ENCODE results near the gene CAPG.
"Not testable (repeated sequence)": the region's sequence is repeated elsewhere in the genome, so short reads cannot be mapped to it uniquely, and the experiment has no call there.

The CAPG gene

DNA sequence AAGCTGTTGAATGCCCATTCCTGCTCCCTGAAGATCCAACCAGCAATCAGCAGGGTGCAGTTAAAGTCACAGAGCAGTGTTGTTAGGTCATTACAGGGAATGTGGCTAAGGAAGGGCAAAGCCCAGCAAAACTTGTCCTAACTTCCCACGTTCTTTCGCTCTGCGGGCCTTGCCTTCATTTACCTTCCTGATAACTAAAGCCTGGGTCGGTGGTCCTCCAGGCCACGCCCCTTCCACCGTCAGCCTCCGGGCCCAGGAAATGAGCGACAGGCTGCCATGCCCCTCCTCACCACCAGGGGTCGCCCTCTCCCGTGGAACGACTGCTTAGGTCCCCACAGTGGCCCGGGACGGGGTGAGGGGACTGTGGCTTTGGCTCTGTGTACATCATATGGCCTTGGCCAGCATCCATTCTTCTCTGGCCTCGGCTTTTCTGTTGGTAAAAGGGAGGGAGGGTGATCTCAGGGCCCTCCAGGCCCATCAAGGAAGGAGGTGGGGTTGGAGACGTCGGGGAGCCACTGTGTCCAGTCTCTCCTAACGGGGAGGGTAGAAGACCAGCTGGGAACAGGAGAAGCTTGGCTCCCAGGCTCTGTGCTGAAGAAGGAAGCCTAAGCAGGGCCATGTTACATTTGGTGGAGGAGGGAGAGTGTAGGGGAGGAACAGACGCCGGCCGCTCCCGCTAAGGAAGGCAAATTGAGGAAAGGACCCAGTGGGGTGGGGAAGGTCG, 10.5 kb upstream of the CAPG start:
- DNase-seq (ENCODE audit: low spot score), result peak; percentile 90

- DNase-seq (ENCODE audit: low spot score), result no peak
Observed at GRCh38 chr2:85419009-85419675, 9.0 kb upstream of the CAPG start.

- peak; percentile 79 for DNase-seq (ENCODE audit: low spot score)
Observed at GRCh38 chr2:85418132-85419008, 8.2 kb upstream of the CAPG start, which contains the start of gene SH2D6. TSS of gene SH2D6 (plus strand) at chr2:85418714. CDS start at chr2:85429466, 10,752 bp downstream.

- DNase-seq (ENCODE audit: low spot score), result no peak
Observed at GRCh38 chr2:85415980-85416650, 5.9 kb upstream of the CAPG start.

- DNase-seq (ENCODE audit: low spot score), result peak; percentile 54
Observed at GRCh38 chr2:85414761-85415553, 4.8 kb upstream of the CAPG start.

- DNase-seq (ENCODE audit: low spot score), result not testable (repeated sequence)
Observed at GRCh38 chr2:85414421-85414759, 4.2 kb upstream of the CAPG start.

GRCh38 chr2:85413592-85414420, 3.6 kb upstream of the CAPG start:
- no peak for DNase-seq (ENCODE audit: low spot score)

DNA sequence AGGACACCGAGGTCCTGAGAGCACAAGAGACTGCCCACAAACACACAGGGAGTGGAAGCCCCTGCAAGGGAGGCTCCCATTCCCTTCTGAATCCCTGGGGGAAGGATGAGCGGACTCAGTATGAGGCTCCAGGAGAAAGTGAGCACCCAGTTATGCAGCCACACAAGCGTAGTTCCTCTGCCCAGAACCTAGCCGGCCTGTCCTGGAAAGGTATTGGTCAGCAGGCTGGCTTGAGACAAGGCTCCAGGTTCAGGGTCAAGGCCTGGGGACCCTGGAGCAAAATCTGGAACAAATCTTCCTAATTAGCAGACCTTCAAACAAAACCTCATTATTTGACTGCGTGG, 1.2 kb upstream of the CAPG start:
- no peak for DNase-seq (ENCODE audit: low spot score)

GRCh38 chr2:85410584-85411404, 628 bp upstream of the CAPG start:
- no peak for DNase-seq (ENCODE audit: low spot score)

- DNase-seq (ENCODE audit: low spot score), result peak; percentile 74
Observed at GRCh38 chr2:85405201-85406059, 4.7 kb downstream of the CAPG start.

DNA sequence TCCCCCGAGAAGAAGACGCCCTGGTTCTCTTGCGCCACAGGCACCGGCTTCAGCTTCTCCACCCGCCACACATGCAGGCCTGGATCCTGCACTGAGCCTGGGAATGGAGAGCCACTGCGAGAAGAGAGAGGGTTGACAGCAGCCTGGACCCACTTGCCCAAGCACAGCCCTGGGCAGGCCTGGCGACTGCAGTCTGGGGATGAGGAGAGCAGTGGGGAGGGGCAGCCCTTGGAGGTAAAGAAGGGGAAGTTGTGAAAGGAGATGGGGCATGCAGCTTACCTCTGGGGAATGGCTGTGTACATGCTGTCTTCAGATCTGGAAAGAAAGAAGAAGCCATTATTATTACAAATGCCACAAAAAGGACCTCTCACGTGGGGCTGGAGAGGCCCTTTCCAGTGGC, 8.3 kb downstream of the CAPG start:
- no peak for DNase-seq (ENCODE audit: low spot score)

DNA sequence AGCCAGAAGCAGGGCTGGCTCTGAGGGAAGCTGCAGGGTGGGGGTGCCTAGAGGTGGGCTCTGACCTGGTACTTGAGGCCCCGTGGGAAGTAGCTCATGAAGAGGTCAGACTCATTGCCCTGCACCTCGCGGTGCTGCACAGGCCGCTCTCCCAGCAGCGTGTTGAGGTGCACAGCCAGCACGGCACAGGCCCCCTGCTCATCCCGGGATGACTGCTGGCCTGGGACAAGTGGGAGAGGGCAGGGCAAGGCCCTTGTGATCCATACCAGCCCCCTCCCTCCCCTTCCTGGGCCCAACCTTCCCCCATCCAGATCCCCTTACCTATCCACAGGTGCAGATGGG, 8.7 kb downstream of the CAPG start:
- no peak for DNase-seq (ENCODE audit: low spot score)

GRCh38 chr2:85400541-85401463, 9.4 kb downstream of the CAPG start:
- peak; percentile 35 for DNase-seq (ENCODE audit: low spot score)

DNA sequence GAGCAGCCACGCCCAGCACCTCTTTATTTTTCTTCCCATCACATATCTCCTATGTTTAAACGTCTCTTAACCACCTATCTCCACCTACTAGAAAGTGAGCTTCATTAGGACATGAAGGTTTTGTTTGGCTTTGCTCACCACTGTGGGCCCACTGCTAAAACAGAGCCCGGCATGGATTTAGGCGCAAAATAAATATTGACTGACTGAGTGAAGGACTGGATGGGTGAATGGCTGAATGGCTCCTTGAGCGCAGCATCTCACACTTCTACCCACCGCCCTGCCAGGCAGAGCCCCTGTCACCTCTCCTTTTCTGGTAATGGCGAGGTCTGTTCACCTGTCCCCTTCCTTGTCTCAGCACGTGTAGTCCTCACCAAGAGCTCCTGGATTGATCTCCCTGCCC, 10.1 kb downstream of the CAPG start:
- no peak for DNase-seq (ENCODE audit: low spot score)

DNA sequence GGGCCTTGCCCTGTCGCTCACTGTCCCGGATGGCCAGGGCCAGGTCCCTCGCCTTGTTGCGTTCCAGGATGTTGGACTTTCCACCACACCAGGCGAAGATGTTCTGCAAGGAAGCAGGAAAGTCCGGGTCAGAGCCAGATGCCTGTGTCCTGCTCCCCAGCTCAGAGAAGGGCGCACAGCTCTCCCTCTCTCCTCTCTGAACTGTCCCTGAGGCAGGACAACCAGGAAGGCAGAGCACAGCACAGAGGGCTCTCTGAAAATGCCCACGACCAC, 11.0 kb downstream of the CAPG start:
- no peak for DNase-seq (ENCODE audit: low spot score)

DNA sequence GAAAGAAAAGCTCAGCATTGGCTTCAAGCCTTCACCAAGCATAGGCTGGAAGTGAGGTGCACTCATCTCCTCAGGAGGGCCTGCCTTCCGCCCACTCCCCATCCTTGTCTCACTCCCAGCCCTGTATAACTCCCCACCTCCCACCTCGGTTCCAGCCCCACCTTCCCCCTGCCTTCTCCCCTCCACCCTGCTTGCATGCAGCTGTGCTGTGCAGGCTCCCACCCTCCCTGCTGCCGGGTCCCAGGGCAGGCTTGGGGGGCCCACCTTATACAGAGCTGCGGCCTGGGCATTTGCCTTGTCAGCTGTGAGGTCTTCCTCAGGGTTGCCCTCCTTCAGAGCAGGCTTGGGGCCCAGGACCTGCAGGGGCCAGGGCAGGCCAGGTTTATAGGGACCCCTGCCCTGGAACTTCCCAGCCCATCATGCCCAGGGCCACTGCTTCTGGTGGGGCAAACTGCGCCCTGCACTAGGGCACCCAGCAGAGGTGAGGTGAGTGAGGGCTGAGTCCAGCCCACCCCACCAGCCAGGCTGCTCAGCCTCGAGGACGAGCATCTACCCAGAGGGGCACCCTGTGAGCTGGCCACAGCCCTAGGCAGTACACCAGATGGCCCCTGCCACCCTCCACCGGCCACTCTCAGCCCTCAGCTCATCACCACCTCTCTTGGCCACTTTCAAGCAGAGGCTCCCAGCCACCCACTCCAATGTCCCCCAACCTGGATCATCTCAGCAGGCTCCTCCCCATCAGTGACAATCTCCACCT, 11.6 kb downstream of the CAPG start:
- DNase-seq (ENCODE audit: low spot score), result no peak

GRCh38 chr2:85397925-85398331, 12.2 kb downstream of the CAPG start:
- no peak for DNase-seq (ENCODE audit: low spot score)

Data from pons (tissue), 1 donor.